HepG2 (cell line): Measurements from ENCODE around the gene METTL2A. TPM values are rescaled to one million over a fixed set of nuclear protein-coding genes. Genes with fewer than 3 reads are reported as not detected.
"Not testable (repeated sequence)": the region's sequence is repeated elsewhere in the genome, so short reads cannot be mapped to it uniquely, and the experiment has no call there.

Experiments
- ELF4 ChIP-seq: sonication (generic); formaldehyde crosslinking; IDR thresholded peaks from 2 replicates; pipeline ENCODE4 v1.5.0; 2020; ENCODE audit warnings: missing genetic modification reagents, mild to moderate bottlenecking, moderate library complexity, borderline replicate concordance
- EP300 ChIP-seq, 3 experiments: sonication (generic) in 1 of 3; formaldehyde crosslinking in 1 of 3; IDR thresholded peaks; 2 replicates each; pipeline versions ENCODE4 v1.5.1 to v1.6.1; 2011 to 2020; ENCODE audit warnings: low read depth in 2 of 3, low read length in 2 of 3, borderline replicate concordance in 1 of 3, improper control_type of control experiment in 1 of 3, mild to moderate bottlenecking in 1 of 3, missing genetic modification reagents in 1 of 3, moderate library complexity in 1 of 3
- KDM5A ChIP-seq: fragments of 200-600 bp; sonication (generic); IDR thresholded peaks from 2 replicates; pipeline ENCODE4 v1.7.0; 2018; ENCODE audit warnings: antibody characterized with exemption, mild to moderate bottlenecking, low read length, borderline replicate concordance
- KLF16 ChIP-seq, 2 experiments: sonication (generic) in 1 of 2; formaldehyde crosslinking in 1 of 2; IDR thresholded peaks; 2 replicates each; pipeline versions ENCODE4 v1.6.1 to v1.8.0; 2016 to 2023; ENCODE audit warnings: missing genetic modification reagents in 2 of 2, missing compliant biosample characterization in 1 of 2
- MXD4 ChIP-seq: IDR thresholded peaks from 2 replicates; pipeline ENCODE4 v1.6.1; 2016; ENCODE audit warnings: mild to moderate bottlenecking, missing biosample characterization, missing genetic modification reagents
- NFYB ChIP-seq: sonication (generic); formaldehyde crosslinking; IDR thresholded peaks from 2 replicates; pipeline ENCODE4 v1.4.0; 2020; ENCODE audit warnings: missing genetic modification reagents
- POLR2A ChIP-seq, 2 experiments: IDR thresholded peaks; 2 replicates each; pipeline ENCODE4 v1.6.1; 2011; ENCODE audit warnings: low read depth in 2 of 2, low read length in 2 of 2, mild to moderate bottlenecking in 1 of 2, moderate library complexity in 1 of 2; ENCODE audit not compliant: insufficient read depth in 1 of 2
- POLR2AphosphoS5 ChIP-seq: IDR thresholded peaks from 2 replicates; pipeline ENCODE4 v1.6.1; 2012; ENCODE audit warnings: low read depth, low read length
- SPEN ChIP-seq: sonication (generic); formaldehyde crosslinking; IDR thresholded peaks from 2 replicates; pipeline ENCODE4 v1.5.1; 2020; ENCODE audit warnings: low read depth, mild to moderate bottlenecking, missing genetic modification reagents
- TBX2 ChIP-seq: sonication (generic); formaldehyde crosslinking; IDR thresholded peaks from 2 replicates; pipeline ENCODE4 v1.5.0; 2020; ENCODE audit warnings: missing genetic modification reagents, mild to moderate bottlenecking, borderline replicate concordance
- TEAD2 ChIP-seq: sonication (generic); formaldehyde crosslinking; IDR thresholded peaks from 2 replicates; pipeline ENCODE4 v1.9.0; 2021; ENCODE audit warnings: missing genetic modification reagents
- YEATS4 ChIP-seq: sonication (generic); formaldehyde crosslinking; IDR thresholded peaks from 2 replicates; pipeline ENCODE4 v1.4.0; 2020; ENCODE audit warnings: missing genetic modification reagents, borderline replicate concordance
- ZBTB40 ChIP-seq, 2 experiments: fragments of 450-650 bp in 1 of 2; sonication (generic) in 1 of 2; formaldehyde crosslinking in 1 of 2; IDR thresholded peaks; 2 replicates each; pipeline versions ENCODE4 v1.6.1 to v1.8.0; 2016 to 2022; ENCODE audit warnings: antibody characterized with exemption in 1 of 2, mild to moderate bottlenecking in 1 of 2, missing genetic modification reagents in 1 of 2
- ZKSCAN8 ChIP-seq: IDR thresholded peaks from 2 replicates; pipeline ENCODE4 v1.6.1; 2016; ENCODE audit warnings: borderline replicate concordance, missing genetic modification reagents, missing compliant biosample characterization
- ZMYM4 ChIP-seq: sonication (generic); formaldehyde crosslinking; IDR thresholded peaks from 2 replicates; pipeline ENCODE4 v1.8.1; 2023; ENCODE audit warnings: mild to moderate bottlenecking, missing genetic modification reagents
- ZNF7 ChIP-seq: IDR thresholded peaks from 2 replicates; pipeline ENCODE4 v1.6.1; 2016; ENCODE audit warnings: missing biosample characterization, missing genetic modification reagents
- ZNF768 ChIP-seq: sonication (generic); formaldehyde crosslinking; IDR thresholded peaks from 2 replicates; pipeline ENCODE4 v1.4.0; 2020; ENCODE audit warnings: missing genetic modification reagents
- polyA plus RNA-seq, 8 experiments: library from polyadenylated mRNA; depleted of rRNA in 3 of 8; stranded (reverse) in 7 of 8; unstranded in 1 of 8; fragments of >200 nt; fragmentation: Illumina TruSeq in 4 of 8; extraction: Trizol in 4 of 8; gene quantifications; 2 replicates each; pipeline versions ENCODE4 v1.2.1 to v1.2.3, GENCODE V29; 2011 to 2016; ENCODE audit warnings: low read depth in 4 of 8, missing spikeins in 1 of 8, mixed read lengths in 1 of 8; ENCODE audit not compliant: insufficient read depth in 1 of 8
- total RNA-seq, 5 experiments: library from RNA; depleted of rRNA; stranded (reverse); fragments of >200 nt; fragmentation: Illumina TruSeq; extraction: Trizol; gene quantifications; 2 replicates each; pipeline ENCODE4 v1.2.3, GENCODE V29; 2016; ENCODE audit warnings: low read depth in 1 of 5
- TF ChIP-seq, protein P1 (sequence below): sonication (generic); formaldehyde crosslinking; IDR thresholded peaks from 2 replicates; pipeline ENCODE4 v1.4.0; 2020; ENCODE audit warnings: missing genetic modification reagents, borderline replicate concordance

The METTL2A gene
- total and polyA plus RNA-seq, 2 of the 13 experiments (the other 11 are each of a cell fraction or from before 2014, with no cell fraction given) = 15.6 to 32.3 TPM

DNA sequence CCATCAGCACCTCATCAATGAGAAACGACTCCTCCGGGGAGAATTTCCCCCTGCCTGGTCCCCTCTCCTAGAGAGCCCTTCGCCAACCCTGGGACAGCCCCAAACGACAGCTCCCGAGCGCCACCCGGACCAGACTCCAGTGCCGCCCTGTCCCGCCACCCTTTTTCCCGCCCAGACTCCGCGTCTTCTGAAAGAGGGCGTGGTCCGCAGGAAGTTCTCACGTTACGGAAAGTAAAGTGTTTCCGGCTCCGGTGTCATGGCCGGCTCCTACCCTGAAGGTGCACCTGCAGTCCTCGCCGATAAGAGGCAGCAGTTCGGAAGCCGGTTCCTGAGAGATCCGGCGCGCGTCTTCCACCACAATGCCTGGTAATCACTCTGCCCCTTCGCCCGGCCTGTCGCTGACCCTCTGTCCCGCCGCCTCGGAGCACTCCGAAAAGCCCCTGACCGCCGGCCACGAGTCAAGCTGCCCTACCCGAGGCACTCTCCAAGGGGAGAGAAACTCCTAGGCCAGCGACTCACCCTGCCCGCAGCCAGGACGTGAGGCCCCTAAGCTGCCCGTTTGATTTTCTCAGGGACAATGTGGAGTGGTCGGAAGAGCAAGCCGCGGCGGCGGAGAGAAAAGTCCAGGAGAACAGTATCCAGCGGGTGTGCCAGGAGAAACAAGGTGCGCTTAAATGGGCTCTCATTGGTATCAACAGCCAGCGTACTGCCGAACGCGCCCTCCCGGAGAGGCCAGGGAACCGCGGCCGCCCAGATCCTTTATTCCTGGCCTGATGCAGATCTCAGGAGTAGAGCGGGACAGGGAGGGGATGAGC lies at the start of gene METTL2A (continued):
- TF ChIP-seq, protein P1, sequence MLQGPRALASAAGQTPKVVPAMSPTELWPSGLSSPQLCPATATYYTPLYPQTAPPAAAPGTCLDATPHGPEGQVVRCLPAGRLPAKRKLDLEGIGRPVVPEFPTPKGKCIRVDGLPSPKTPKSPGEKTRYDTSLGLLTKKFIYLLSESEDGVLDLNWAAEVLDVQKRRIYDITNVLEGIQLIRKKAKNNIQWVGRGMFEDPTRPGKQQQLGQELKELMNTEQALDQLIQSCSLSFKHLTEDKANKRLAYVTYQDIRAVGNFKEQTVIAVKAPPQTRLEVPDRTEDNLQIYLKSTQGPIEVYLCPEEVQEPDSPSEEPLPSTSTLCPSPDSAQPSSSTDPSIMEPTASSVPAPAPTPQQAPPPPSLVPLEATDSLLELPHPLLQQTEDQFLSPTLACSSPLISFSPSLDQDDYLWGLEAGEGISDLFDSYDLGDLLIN (CRISPR knock-in tag) = peak; percentile 66; the same call in 1 of the 2 replicates
- TF ChIP-seq POLR2A (IDR thresholded peaks at IDR 0.05; ENCODE audit: insufficient read depth in 1 of 2, low read depth in 2 of 2, low read length in 2 of 2) (peak; percentile 81 to 87), KDM5A (peak; percentile 80), ZMYM4 (CRISPR knock-in tag) (peak; percentile 94), ELF4 (peak; percentile 70; the same call in 1 of the 2 replicates), ZBTB40 (IDR thresholded peaks at IDR 0.05) (peak; percentile 64), ZBTB40 (CRISPR knock-in tag; IDR thresholded peaks at IDR 0.05) (peak; percentile 77), TEAD2 (CRISPR knock-in tag) (peak; percentile 63; the same call in 1 of the 2 replicates), KLF16 (CRISPR knock-in tag; IDR thresholded peaks at IDR 0.05) (peak; percentile 37 to 97; a peak in 2 of 4 replicates), ZNF768 (CRISPR knock-in tag) (peak; percentile 50; the same call in 1 of the 2 replicates), YEATS4 (CRISPR knock-in tag) (peak; percentile 84), ZNF7 (CRISPR knock-in tag) (peak; percentile 9; the same call in 1 of the 2 replicates), TBX2 (CRISPR knock-in tag) (peak; percentile 87), MXD4 (CRISPR knock-in tag) (peak; percentile 82; the same call in 1 of the 2 replicates), EP300 (IDR thresholded peaks at IDR 0.05; ENCODE audit: low read depth in 2 of 2, low read length in 2 of 2) (peak in 1 of 2 experiments; percentile 29; a peak in 1 of 4 replicates), POLR2AphosphoS5 (peak; percentile 86), ZKSCAN8 (peak; percentile 72; the same call in 1 of the 2 replicates), SPEN (CRISPR knock-in tag) (peak; percentile 100), NFYB (peak; percentile 19; the same call in 1 of the 2 replicates)
- not testable (repeated sequence) for TF ChIP-seq EP300 (CRISPR knock-in tag; IDR thresholded peaks at IDR 0.05; ENCODE audit: borderline replicate concordance)
